ENCODE data around the gene COPE.
A peak's percentile ranks its signal among the peaks of the same experiment; 100 is the strongest.

COPE gene

DNA sequence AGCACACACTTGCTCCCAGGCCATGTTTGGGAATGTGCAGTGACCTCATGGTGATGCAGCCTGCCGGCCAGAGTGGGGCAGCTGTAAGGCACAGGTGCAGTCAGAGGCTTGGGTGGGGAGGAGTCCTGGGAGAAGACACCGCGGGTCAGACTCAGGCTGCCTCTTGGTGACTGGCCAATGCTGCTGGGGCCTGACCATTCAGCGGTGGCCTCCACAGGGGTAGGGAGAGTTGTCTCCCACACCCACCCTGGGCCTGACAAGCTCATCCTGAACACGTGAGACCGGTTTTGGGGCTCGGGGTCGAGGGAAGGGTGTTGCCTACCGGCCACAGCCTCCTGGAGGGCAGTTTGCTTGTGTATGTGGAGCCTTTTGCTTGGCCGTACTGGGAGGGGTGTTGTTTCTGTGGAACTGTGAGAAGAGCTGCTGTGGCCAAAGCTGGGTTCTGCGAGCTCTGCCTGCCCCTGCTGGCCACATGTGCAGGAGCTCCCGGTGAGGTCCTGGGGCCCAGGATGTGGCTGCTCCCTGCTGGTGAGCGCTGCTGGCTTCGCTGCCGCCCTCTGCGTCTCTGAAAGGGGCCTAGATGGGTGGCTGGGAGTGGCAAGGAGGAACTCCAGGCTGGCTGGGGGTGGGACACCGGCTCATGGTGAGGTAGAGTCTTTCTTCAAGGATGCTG is 65.3 kb downstream of the COPE start:
- peak; percentile 16 for TF ChIP-seq CTCF (IDR thresholded peaks at IDR 0.05; ENCODE audit: low read depth, low read length, missing control alignments)
- no peak overlapping the region for H3K4me3 ChIP-seq (ENCODE audit: low read depth, low read length)
- in situ Hi-C loops (cut with HindIII; ENCODE audit: low pct_ligation_motif_present, low sequenced_read_pairs): loop anchor here (25.0 kb wide), 1 partner anchor 267 kb away; the partner anchor contains the start of gene REX1BD
- peaks cover 90% of the 10 kb centered on the region for H3K36me3 ChIP-seq (replicated peaks)
- no peak overlapping the region for H3K27ac ChIP-seq
- H3K27me3 ChIP-seq (replicated peaks): no peaks in the 10 kb centered on the region
- no peak for DNase-seq

- no peak for DNase-seq
- no peak overlapping the region for H3K27ac ChIP-seq
- peaks cover 84% of the 10 kb centered on the region for H3K36me3 ChIP-seq (replicated peaks)
- no peak overlapping the region for H3K4me3 ChIP-seq (ENCODE audit: low read depth, low read length)
- in situ Hi-C loops (cut with HindIII; ENCODE audit: low pct_ligation_motif_present, low sequenced_read_pairs): loop anchor here (25.0 kb wide), 1 partner anchor 265 kb away; the partner anchor contains the start of gene REX1BD
- H3K27me3 ChIP-seq (replicated peaks): no peaks in the 10 kb centered on the region
- TF ChIP-seq CTCF (IDR thresholded peaks at IDR 0.05; ENCODE audit: low read depth, low read length, missing control alignments): no peak
Observed at GRCh38 chr19:18852648-18853047, 66.5 kb downstream of the COPE start.

GRCh38 chr19:18851673-18852325 is 67.4 kb downstream of the COPE start:
- no peak for TF ChIP-seq CTCF (IDR thresholded peaks at IDR 0.05; ENCODE audit: low read depth, low read length, missing control alignments)
- in situ Hi-C loops (cut with HindIII; ENCODE audit: low pct_ligation_motif_present, low sequenced_read_pairs): loop anchor here (25.0 kb wide), 1 partner anchor 264 kb away; the partner anchor contains the start of gene REX1BD
- Histone ChIP-seq H3K4me3 (ENCODE audit: low read depth, low read length) (no peak overlapping the region), H3K27ac (no peak overlapping the region), H3K36me3 (replicated peaks) (peaks cover 75% of the 10 kb centered on the region), H3K27me3 (replicated peaks) (no peaks in the 10 kb centered on the region)
- no peak for DNase-seq

GRCh38 chr19:18850471-18851375 is 68.5 kb downstream of the COPE start:
- no peak for TF ChIP-seq CTCF (IDR thresholded peaks at IDR 0.05; ENCODE audit: low read depth, low read length, missing control alignments)
- in situ Hi-C loops (cut with HindIII; ENCODE audit: low pct_ligation_motif_present, low sequenced_read_pairs): loop anchor here (25.0 kb wide), 1 partner anchor 263 kb away; the partner anchor contains the start of gene REX1BD
- no peak overlapping the region for H3K4me3 ChIP-seq (ENCODE audit: low read depth, low read length)
- H3K27ac ChIP-seq: no peak overlapping the region
- DNase-seq: no peak
- peaks cover 64% of the 10 kb centered on the region for H3K36me3 ChIP-seq (replicated peaks)
- H3K27me3 ChIP-seq (replicated peaks): no peaks in the 10 kb centered on the region

DNA sequence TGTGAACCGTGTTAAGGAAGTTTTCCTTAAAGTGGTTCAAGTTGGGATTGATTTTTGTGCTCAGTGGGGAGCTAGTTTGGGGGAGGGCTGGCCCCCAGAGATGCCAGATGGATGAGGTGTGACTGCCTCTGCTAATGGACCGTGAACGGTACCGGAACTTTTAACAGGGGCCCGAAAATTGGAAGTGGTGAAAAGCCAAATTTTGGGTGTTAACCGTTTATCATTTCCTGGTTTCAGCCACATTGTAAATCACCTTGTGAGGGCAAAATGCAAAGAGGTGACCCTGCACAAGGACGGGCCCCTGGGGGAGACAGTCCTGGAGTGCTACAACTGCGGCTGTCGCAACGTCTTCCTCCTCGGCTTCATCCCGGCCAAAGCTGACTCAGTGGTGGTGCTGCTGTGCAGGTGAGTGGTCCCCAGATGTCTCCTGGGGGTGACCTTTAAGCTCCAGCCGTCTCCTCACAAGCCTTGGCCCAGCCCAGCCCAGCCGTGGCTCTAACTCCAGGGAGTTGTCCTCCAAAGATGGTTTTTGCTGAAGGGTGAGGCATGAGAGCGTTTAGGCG is 69.3 kb downstream of the COPE start:
- no peak for TF ChIP-seq CTCF (IDR thresholded peaks at IDR 0.05; ENCODE audit: low read depth, low read length, missing control alignments)
- H3K36me3 ChIP-seq (replicated peaks): peaks cover 58% of the 10 kb centered on the region
- H3K27me3 ChIP-seq (replicated peaks): no peaks in the 10 kb centered on the region
- in situ Hi-C loops (cut with HindIII; ENCODE audit: low pct_ligation_motif_present, low sequenced_read_pairs): loop anchor here (25.0 kb wide), 1 partner anchor 263 kb away; the partner anchor contains the start of gene REX1BD
- DNase-seq: no peak
- no peak overlapping the region for H3K4me3 ChIP-seq (ENCODE audit: low read depth, low read length)
- peak overlapping the region; percentile 48 for H3K27ac ChIP-seq
